GM13977 (cell line): ENCODE measurements around the gene TRAPPC2L.

Source experiments
- DNase-seq: peaks from one replicate; pipeline ENCODE4 v3.0.0; 2012; ENCODE audit warnings: low spot score
- CTCF ChIP-seq: IDR thresholded peaks from 2 replicates; pipeline ENCODE4 v1.5.1; 2012; ENCODE audit warnings: mild to moderate bottlenecking, control low read depth; ENCODE audit not compliant: insufficient read depth; ENCODE audit errors: extremely low read depth, missing control alignments
- in situ Hi-C: fragments of 300-500 bp; cut with MboI; formaldehyde crosslinking; loops from one replicate; pipeline ENCODE4 v1.12.0; 2022; ENCODE audit warnings: low sequenced_read_pairs, low pct_unique_long_range_greater_than_20kb, mixed read lengths, inconsistent platforms; ENCODE audit not compliant: unreplicated experiment

Gene TRAPPC2L

GRCh38 chr16:88880226-88881006 is 23.5 kb downstream of the TRAPPC2L start:
- in situ Hi-C loops, result no loop called here
- no peak for TF ChIP-seq CTCF
- no peak for DNase-seq

GRCh38 chr16:88881007-88881615 is 24.2 kb downstream of the TRAPPC2L start:
- DNase-seq, result no peak
- in situ Hi-C loops, result no loop called here
- TF ChIP-seq CTCF, result no peak

DNA sequence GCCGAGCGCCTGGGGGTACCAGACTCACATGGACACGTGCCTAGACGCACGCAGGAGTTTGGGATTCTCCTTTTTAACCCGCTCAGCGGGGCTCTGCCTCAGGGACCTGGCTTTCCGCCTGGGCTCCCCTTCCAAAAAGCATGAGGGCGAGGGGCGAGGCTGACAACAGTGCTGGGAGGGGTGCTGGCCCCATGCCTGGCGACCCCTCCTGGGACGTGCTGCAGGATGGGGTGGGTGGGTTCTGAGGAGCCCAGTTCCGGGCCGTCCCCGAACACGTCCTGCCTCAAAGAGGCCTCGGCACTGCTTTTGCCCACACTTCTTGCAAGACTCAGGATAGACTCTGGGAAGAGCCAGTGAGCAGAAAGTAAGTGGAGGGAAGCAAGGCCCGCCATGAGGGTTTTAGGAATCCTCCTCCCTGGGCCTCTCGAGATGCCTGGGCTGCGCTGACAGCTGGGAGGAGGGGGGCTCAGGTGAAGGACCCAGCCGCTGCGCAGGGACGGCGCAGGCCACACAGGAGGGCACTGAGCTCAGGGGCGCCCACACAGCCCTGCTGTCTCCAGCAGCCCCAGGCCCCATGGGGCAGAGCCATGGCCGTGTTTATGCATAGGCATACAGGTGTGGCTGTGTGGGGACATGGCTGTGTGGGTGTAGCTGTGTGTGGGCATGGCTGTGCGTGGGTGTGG is 24.9 kb downstream of the TRAPPC2L start:
- TF ChIP-seq CTCF, result no peak
- DNase-seq, result no peak
- in situ Hi-C loops, result no loop called here

DNA sequence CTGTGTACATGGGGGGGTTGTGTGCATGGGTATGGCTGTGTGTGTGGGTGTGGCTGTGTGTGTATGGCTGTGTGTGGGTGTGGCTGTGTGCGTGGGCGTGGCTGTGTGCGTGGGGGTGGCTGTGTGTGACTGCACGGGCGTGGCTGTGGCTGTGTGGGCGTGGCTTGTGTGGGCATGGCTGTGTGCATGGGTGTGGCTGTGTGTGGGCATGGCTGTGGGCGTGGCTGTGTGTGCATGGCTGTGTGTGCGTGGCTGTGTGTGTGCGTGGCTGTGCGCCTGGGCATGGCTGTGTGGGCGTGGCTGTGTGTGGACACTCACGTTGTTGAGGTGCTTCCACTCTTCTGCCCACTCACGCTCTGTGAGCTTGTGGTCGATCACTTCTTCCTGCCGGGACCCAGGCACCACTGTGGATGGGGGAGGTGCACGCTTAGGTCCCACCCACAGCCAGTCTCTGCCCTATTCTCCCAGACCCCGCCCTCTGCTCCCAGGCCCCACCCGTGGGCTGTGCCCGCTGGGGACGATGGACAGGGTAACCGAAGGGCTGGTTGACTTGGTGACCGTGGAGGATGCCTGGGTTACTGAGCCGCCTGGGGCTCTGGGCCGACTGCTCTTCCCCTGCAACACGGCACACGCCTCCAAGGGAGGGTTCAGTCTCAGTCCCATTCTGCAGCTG is 25.6 kb downstream of the TRAPPC2L start:
- DNase-seq, result no peak
- in situ Hi-C loops, result no loop called here
- no peak for TF ChIP-seq CTCF

GRCh38 chr16:88883117-88883895 is 26.4 kb downstream of the TRAPPC2L start:
- in situ Hi-C loops, result no loop called here

More at GRCh38 chr16:88883117-88883895, 26.4 kb downstream of the TRAPPC2L start:
- no peak for DNase-seq
- TF ChIP-seq CTCF, result no peak
